SK-N-SH (cell line): ENCODE measurements around the gene ASPG.

Experiments used
- CTCF ChIP-seq: fragments of 200-600 bp; sonication (generic); IDR thresholded peaks from 2 replicates; pipeline ENCODE4 v1.6.1; 2017; ENCODE audit warnings: antibody characterized with exemption, mild to moderate bottlenecking, moderate library complexity
- EZH2phosphoT487 ChIP-seq: fragments of 200-600 bp; sonication (generic); IDR thresholded peaks from 2 replicates; pipeline ENCODE4 v1.6.1; 2017; ENCODE audit warnings: low read depth, mixed run types, mild to moderate bottlenecking, antibody characterized with exemption, moderate library complexity, borderline replicate concordance
- FOSL2 ChIP-seq: IDR thresholded peaks from 2 replicates; pipeline ENCODE4 v1.4.0; 2012; ENCODE audit warnings: low read depth, mild to moderate bottlenecking, moderate library complexity, borderline replicate concordance
- FOXM1 ChIP-seq: IDR thresholded peaks from 2 replicates; pipeline ENCODE4 v1.4.0; 2012; ENCODE audit warnings: low read depth, mild to moderate bottlenecking
- GABPA ChIP-seq: IDR thresholded peaks from 2 replicates; pipeline ENCODE4 v1.4.0; 2012; ENCODE audit warnings: low read depth, mild to moderate bottlenecking
- MAX ChIP-seq: IDR thresholded peaks from 2 replicates; pipeline ENCODE4 v1.4.0; 2012; ENCODE audit warnings: low read depth
- NRF1 ChIP-seq: IDR thresholded peaks from 2 replicates; pipeline ENCODE4 v1.6.1; 2012; ENCODE audit warnings: low read depth, mild to moderate bottlenecking, low read length
- RCOR1 ChIP-seq: fragments of 150-350 bp; IDR thresholded peaks from 2 replicates; pipeline ENCODE4 v1.6.1; 2017; ENCODE audit warnings: antibody characterized with exemption, low read length
- REST ChIP-seq: IDR thresholded peaks from 2 replicates; pipeline ENCODE4 v1.6.1; 2012; ENCODE audit warnings: mild to moderate bottlenecking, low read depth, low read length, moderate library complexity
- RFX5 ChIP-seq: IDR thresholded peaks from 2 replicates; pipeline ENCODE4 v1.6.1; 2012; ENCODE audit warnings: mild to moderate bottlenecking, improper control_type of control experiment, low read length
- SIN3A ChIP-seq: IDR thresholded peaks from 2 replicates; pipeline ENCODE4 v1.6.1; 2012; ENCODE audit warnings: low read depth, mild to moderate bottlenecking, low read length, moderate library complexity, borderline replicate concordance
- TEAD4 ChIP-seq: IDR thresholded peaks from 2 replicates; pipeline ENCODE4 v1.4.0; 2012; ENCODE audit warnings: mild to moderate bottlenecking, borderline replicate concordance; ENCODE audit not compliant: insufficient read depth
- YY1 ChIP-seq: IDR thresholded peaks from 2 replicates; pipeline ENCODE4 v1.4.0; 2012; ENCODE audit warnings: low read depth, mild to moderate bottlenecking

GRCh38 chr14:104037074-104037473 lies 48.4 kb upstream of the ASPG start:
- TF ChIP-seq CTCF (no peak), RFX5 (no peak), REST (no peak), MAX (no peak), FOSL2 (no peak), SIN3A (no peak), YY1 (no peak), NRF1 (no peak), RCOR1 (no peak), TEAD4 (no peak), FOXM1 (no peak), EZH2phosphoT487 (no peak), GABPA (no peak)
